Suppressor macrophage treated with lipopolysaccharide for 1 hour (primary cell): ENCODE measurements around the gene CDC42EP3.

ENCODE experiments used
- DNase-seq, 3 donors: peaks; one replicate each; pipeline ENCODE4 v3.0.0-alpha.2; 2020 to 2022

The CDC42EP3 gene

GRCh38 chr2:37671009-37671815, at the start of gene CDC42EP3:
Gene CDC42EP3 (minus strand): TSS chr2:37671642. CDS start chr2:37646587, 25,055 bp downstream.
- peak; percentile 51 to 85 (median 68) for DNase-seq

- DNase-seq, result no peak
These were observed 49.7 kb upstream of the CDC42EP3 start for GRCh38 chr2:37721201-37721560.

- DNase-seq, result peak in 1 of 3 donors; percentile 32
These were observed 49.2 kb upstream of the CDC42EP3 start for GRCh38 chr2:37720533-37721200.

- no peak for DNase-seq
These were observed 47.2 kb upstream of the CDC42EP3 start for GRCh38 chr2:37718515-37719161.

- peak; percentile 62 to 93 (median 79) for DNase-seq
These were observed 41.8 kb upstream of the CDC42EP3 start for GRCh38 chr2:37713258-37713700.

- no peak for DNase-seq
These were observed 40.4 kb upstream of the CDC42EP3 start for GRCh38 chr2:37711831-37712230.

GRCh38 chr2:37711308-37711731, 39.9 kb upstream of the CDC42EP3 start:
- no peak for DNase-seq

- no peak for DNase-seq
These were observed 37.7 kb upstream of the CDC42EP3 start for GRCh38 chr2:37709111-37709510.

- DNase-seq, result peak; percentile 12 to 36 (median 29)
These were observed 36.7 kb upstream of the CDC42EP3 start for GRCh38 chr2:37708146-37708545.

GRCh38 chr2:37707393-37707792, 36.0 kb upstream of the CDC42EP3 start:
- no peak for DNase-seq

GRCh38 chr2:37706334-37707183, 35.1 kb upstream of the CDC42EP3 start:
- DNase-seq, result peak; percentile 12 to 37 (median 22)

- no peak for DNase-seq
These were observed 33.7 kb upstream of the CDC42EP3 start for GRCh38 chr2:37705191-37705590.

GRCh38 chr2:37698931-37699481, 27.6 kb upstream of the CDC42EP3 start:
- no peak for DNase-seq

GRCh38 chr2:37695336-37695735, 23.9 kb upstream of the CDC42EP3 start:
- DNase-seq, result no peak

- no peak for DNase-seq
These were observed 21.3 kb upstream of the CDC42EP3 start for GRCh38 chr2:37692711-37693110.

GRCh38 chr2:37689751-37690150, 18.3 kb upstream of the CDC42EP3 start:
- no peak for DNase-seq

- no peak for DNase-seq
These were observed 17.5 kb upstream of the CDC42EP3 start for GRCh38 chr2:37688771-37689468.

GRCh38 chr2:37686792-37687526, 15.5 kb upstream of the CDC42EP3 start:
- no peak for DNase-seq

- DNase-seq, result no peak
These were observed 13.4 kb upstream of the CDC42EP3 start for GRCh38 chr2:37684809-37685208.

- peak in 1 of 3 donors; percentile 39 for DNase-seq
These were observed 12.7 kb upstream of the CDC42EP3 start for GRCh38 chr2:37683921-37684780.
